Activated B cell treated with CpG ODN at 0.5 μM for 24 hours (primary cell): Measurements from ENCODE around the gene LARGE1. TPM values are rescaled to one million over a fixed set of nuclear protein-coding genes. Genes with fewer than 3 reads are reported as not detected.

Source experiments
- ATAC-seq: fragments of 200-7000 bp; cut with Tn5 transposase; one replicate; pipeline ENCODE4 v1.10.0; 2021; ENCODE audit warnings: low read depth, mild to moderate bottlenecking, moderate library complexity
- CTCF ChIA-PET: fragments of 350-600 bp; sonication (Branson Sonifier 250); formaldehyde crosslinking; loops from one replicate; lab custom pipeline; 2021; ENCODE audit warnings: antibody characterized with exemption; lab: Charles Lee
- POLR2A ChIA-PET: fragments of 350-600 bp; sonication (Branson Sonifier 250); formaldehyde crosslinking; loops from one replicate; lab custom pipeline; 2021; ENCODE audit warnings: antibody characterized with exemption; lab: Charles Lee
- DNase-seq: peaks from one replicate; pipeline ENCODE4 v3.0.0; 2022
- H3K27ac Mint-ChIP-seq: one replicate; pipeline ENCODE4 v1.8.0; 2020; ENCODE audit warnings: mixed read lengths
- H3K27me3 Mint-ChIP-seq: one replicate; pipeline ENCODE4 v1.8.0; 2021; ENCODE audit warnings: mixed read lengths
- H3K36me3 Mint-ChIP-seq: one replicate; pipeline ENCODE4 v1.8.0; 2021; ENCODE audit warnings: low read depth, mixed read lengths
- H3K4me1 Mint-ChIP-seq: one replicate; pipeline ENCODE4 v1.8.0; 2021; ENCODE audit warnings: mixed read lengths
- H3K4me3 Mint-ChIP-seq: one replicate; pipeline ENCODE4 v1.8.0; 2020; ENCODE audit warnings: mild to moderate bottlenecking, mixed read lengths
- H3K9me3 Mint-ChIP-seq: one replicate; pipeline ENCODE4 v1.8.0; 2020; ENCODE audit warnings: mixed read lengths
- CTCF ChIP-seq: fragments of 200-600 bp; IDR thresholded peaks from one replicate; pipeline ENCODE4 v1.8.0; 2022; ENCODE audit warnings: antibody characterized with exemption, mild to moderate bottlenecking
- intact Hi-C: fragments of 100-400 bp; cut with micrococcal nuclease; formaldehyde crosslinking; loops from one replicate; pipeline ENCODE4 v1.15.1; 2024
- total RNA-seq: library from RNA; stranded (reverse); gene quantifications from 2 replicates; pipeline ENCODE4 v1.2.3, GENCODE V29; 2022

Gene LARGE1
- total RNA-seq, 1 donor from 2014 or later = 22.2 TPM

GRCh38 chr22:33851821-33852384 is 68.4 kb downstream of the LARGE1 start:
- DNase-seq = no peak
- CTCF ChIA-PET = interaction anchor here (1.1 kb wide), 1 partner anchor 11 kb away, joined by 3 read pairs; no protein-coding TSS in a partner anchor
- Mint-ChIP-seq H3K27me3 (no peaks in the 10 kb centered on the region), H3K4me3 (no peak overlapping the region), H3K9me3 (peaks cover 7% of the 10 kb centered on the region), H3K27ac (no peak overlapping the region), H3K36me3 (peaks cover 11% of the 10 kb centered on the region), H3K4me1 (peaks cover 32% of the 10 kb centered on the region)
- POLR2A ChIA-PET = interaction anchor here (0.6 to 1.5 kb wide), 2 partner anchors 29 to 69 kb away, joined by 3 to 9 read pairs; partner anchors contain the start of gene LARGE1
- no peak for TF ChIP-seq CTCF
- no peak for ATAC-seq
- intact Hi-C loops = loop anchor here (5.0 kb wide), 1 partner anchor 65 kb away; no protein-coding TSS in a partner anchor

- intact Hi-C loops = loop anchor here (5.0 kb wide), 1 partner anchor 64 kb away; no protein-coding TSS in a partner anchor
- Mint-ChIP-seq H3K9me3 (peaks cover 10% of the 10 kb centered on the region), H3K27me3 (no peaks in the 10 kb centered on the region), H3K4me1 (peaks cover 32% of the 10 kb centered on the region), H3K4me3 (no peak overlapping the region), H3K36me3 (peaks cover 13% of the 10 kb centered on the region), H3K27ac (peak overlapping the region; percentile 10)
- CTCF ChIA-PET = interaction anchor here (1.1 kb wide), 1 partner anchor 10 kb away, joined by 3 read pairs; no protein-coding TSS in a partner anchor
- TF ChIP-seq CTCF = no peak
- DNase-seq (no peak), ATAC-seq (no peak)
- POLR2A ChIA-PET = interaction anchor here (1.0 to 1.5 kb wide), 2 partner anchors 16 to 69 kb away, joined by 3 read pairs; partner anchors contain the start of gene LARGE1
Measured at GRCh38 chr22:33851240-33851639, 69.0 kb downstream of the LARGE1 start.

GRCh38 chr22:33850724-33851123 is 69.6 kb downstream of the LARGE1 start:
- ChIA-PET CTCF (no interaction called here), POLR2A (interaction anchor here (1.0 to 1.5 kb wide), 2 partner anchors 16 to 70 kb away, joined by 3 read pairs; partner anchors contain the start of gene LARGE1)
- Mint-ChIP-seq H3K27me3 (no peaks in the 10 kb centered on the region), H3K27ac (no peak overlapping the region), H3K36me3 (peaks cover 13% of the 10 kb centered on the region), H3K4me1 (peaks cover 32% of the 10 kb centered on the region), H3K4me3 (no peak overlapping the region), H3K9me3 (peaks cover 12% of the 10 kb centered on the region)
- ATAC-seq (no peak), DNase-seq (no peak)
- intact Hi-C loops = loop anchor here (5.0 kb wide), 1 partner anchor 63 kb away; no protein-coding TSS in a partner anchor
- no peak for TF ChIP-seq CTCF

GRCh38 chr22:33850193-33850592 is 70.1 kb downstream of the LARGE1 start:
- ATAC-seq (no peak), DNase-seq (no peak)
- Mint-ChIP-seq H3K9me3 (peaks cover 12% of the 10 kb centered on the region), H3K4me1 (peaks cover 32% of the 10 kb centered on the region), H3K27ac (no peak overlapping the region), H3K36me3 (peaks cover 13% of the 10 kb centered on the region), H3K27me3 (no peaks in the 10 kb centered on the region), H3K4me3 (no peak overlapping the region)
- no peak for TF ChIP-seq CTCF
- intact Hi-C loops = loop anchor here (5.0 kb wide), 1 partner anchor 63 kb away; no protein-coding TSS in a partner anchor
- POLR2A ChIA-PET = interaction anchor here (1.0 kb wide), 1 partner anchor 17 kb away, joined by 3 read pairs; no protein-coding TSS in a partner anchor
- CTCF ChIA-PET = no interaction called here

GRCh38 chr22:33848251-33848650 is 72.0 kb downstream of the LARGE1 start:
- DNase-seq (no peak), ATAC-seq (no peak)
- ChIA-PET POLR2A (no interaction called here), CTCF (no interaction called here)
- H3K9me3 Mint-ChIP-seq = peaks cover 12% of the 10 kb centered on the region
- H3K4me3 Mint-ChIP-seq = no peak overlapping the region
- H3K4me1 Mint-ChIP-seq = peaks cover 20% of the 10 kb centered on the region
- peaks cover 15% of the 10 kb centered on the region for H3K36me3 Mint-ChIP-seq
- intact Hi-C loops = no loop called here
- no peak for TF ChIP-seq CTCF
- no peaks in the 10 kb centered on the region for H3K27me3 Mint-ChIP-seq
- no peak overlapping the region for H3K27ac Mint-ChIP-seq
